Brain microvascular endothelial cell (primary cell): ENCODE data around the gene DHX15.

Experiments used
- DNase-seq: peaks from one replicate; pipeline ENCODE4 v3.0.0-alpha.2; 2020
- H3K27ac ChIP-seq: fragments of 250-450 bp; sonication (Bioruptor Pico); 2 replicates; pipeline ENCODE4 v1.5.1; 2020; ENCODE audit warnings: mild to moderate bottlenecking, moderate library complexity
- H3K27me3 ChIP-seq: fragments of 250-450 bp; sonication (Bioruptor Pico); replicated peaks from 2 replicates; pipeline ENCODE4 v1.5.1; 2020; ENCODE audit warnings: mild to moderate bottlenecking
- H3K36me3 ChIP-seq: fragments of 250-450 bp; sonication (Bioruptor Pico); replicated peaks from 2 replicates; pipeline ENCODE4 v1.5.1; 2020; ENCODE audit warnings: mild to moderate bottlenecking
- H3K4me3 ChIP-seq: 2 replicates; pipeline ENCODE4 v1.5.1; 2011; ENCODE audit warnings: low read depth, mild to moderate bottlenecking, control low read depth, low read length, moderate library complexity
- in situ Hi-C: cut with HindIII; loops from 2 replicates; pipeline ENCODE4 v1.10.0; 2017; ENCODE audit warnings: low sequenced_read_pairs, low pct_ligation_motif_present
- TF ChIP-seq, protein P1 (sequence below): IDR thresholded peaks from 2 replicates; pipeline ENCODE4 v1.5.1; 2011; ENCODE audit warnings: low read depth, mild to moderate bottlenecking, moderate library complexity, low read length, control low read depth, inconsistent platforms; ENCODE audit errors: missing control alignments

DHX15 gene

DNA sequence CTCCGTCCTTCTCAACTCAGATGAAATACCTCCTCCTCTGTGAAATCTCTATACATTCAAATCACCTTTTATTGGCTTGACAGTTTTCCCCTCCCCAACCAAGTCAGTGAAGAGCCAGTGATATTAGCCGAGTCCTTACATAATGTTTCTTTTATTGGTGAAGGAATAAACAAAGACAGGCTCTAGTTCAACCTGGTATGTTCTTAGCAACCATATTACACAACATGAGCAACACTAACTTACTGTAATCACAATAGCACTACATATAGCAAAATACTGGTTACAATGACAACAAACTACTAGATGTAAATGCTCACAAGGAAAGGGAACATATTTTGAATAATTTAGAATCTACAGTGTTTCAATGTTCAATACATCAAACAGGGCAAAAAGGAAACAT is 19.9 kb downstream of the DHX15 start:
- Histone ChIP-seq H3K4me3 (no peak overlapping the region), H3K27me3 (no peaks in the 10 kb centered on the region), H3K27ac (no peak overlapping the region), H3K36me3 (peaks cover 4% of the 10 kb centered on the region)
- TF ChIP-seq, protein P1, sequence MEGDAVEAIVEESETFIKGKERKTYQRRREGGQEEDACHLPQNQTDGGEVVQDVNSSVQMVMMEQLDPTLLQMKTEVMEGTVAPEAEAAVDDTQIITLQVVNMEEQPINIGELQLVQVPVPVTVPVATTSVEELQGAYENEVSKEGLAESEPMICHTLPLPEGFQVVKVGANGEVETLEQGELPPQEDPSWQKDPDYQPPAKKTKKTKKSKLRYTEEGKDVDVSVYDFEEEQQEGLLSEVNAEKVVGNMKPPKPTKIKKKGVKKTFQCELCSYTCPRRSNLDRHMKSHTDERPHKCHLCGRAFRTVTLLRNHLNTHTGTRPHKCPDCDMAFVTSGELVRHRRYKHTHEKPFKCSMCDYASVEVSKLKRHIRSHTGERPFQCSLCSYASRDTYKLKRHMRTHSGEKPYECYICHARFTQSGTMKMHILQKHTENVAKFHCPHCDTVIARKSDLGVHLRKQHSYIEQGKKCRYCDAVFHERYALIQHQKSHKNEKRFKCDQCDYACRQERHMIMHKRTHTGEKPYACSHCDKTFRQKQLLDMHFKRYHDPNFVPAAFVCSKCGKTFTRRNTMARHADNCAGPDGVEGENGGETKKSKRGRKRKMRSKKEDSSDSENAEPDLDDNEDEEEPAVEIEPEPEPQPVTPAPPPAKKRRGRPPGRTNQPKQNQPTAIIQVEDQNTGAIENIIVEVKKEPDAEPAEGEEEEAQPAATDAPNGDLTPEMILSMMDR: no peak
- no peak for DNase-seq
- in situ Hi-C loops: no loop called here

DNA sequence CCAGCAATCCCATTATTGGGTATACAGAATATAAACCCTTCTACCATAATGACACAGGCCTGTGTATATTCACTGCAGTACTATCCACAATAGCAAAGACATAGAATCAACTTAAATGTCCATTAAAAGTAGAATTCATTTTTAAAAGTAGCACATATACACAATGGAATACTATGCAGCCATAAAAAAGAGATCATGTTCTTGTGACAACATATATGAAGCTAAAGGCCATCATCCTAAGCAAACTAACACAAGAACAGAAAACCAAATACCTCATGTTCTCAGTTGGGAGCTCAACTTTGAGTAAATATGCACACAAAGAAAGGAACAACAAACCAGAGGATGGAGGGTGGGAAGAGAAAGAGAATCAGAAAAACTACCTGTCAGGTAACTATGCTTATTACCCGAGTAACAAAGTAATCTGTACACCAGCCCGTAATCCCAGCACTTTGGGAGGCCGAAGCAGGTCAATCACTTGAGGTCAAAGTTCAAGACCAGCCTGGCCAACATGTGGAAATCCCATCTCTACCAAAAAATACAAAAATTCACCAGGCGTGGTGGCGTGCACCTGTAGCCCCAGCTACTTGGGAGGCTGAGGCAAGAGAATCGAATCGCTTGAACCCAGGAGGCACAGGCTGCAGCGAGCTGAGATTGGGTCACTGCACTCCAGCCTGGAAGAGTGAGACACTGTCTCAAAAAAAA is 22.8 kb downstream of the DHX15 start:
- H3K27ac ChIP-seq: no peak overlapping the region
- H3K27me3 ChIP-seq: no peaks in the 10 kb centered on the region
- TF ChIP-seq, protein P1: no peak
- H3K4me3 ChIP-seq: no peak overlapping the region
- H3K36me3 ChIP-seq: peaks cover 4% of the 10 kb centered on the region
- DNase-seq: no peak
- in situ Hi-C loops: no loop called here

DNA sequence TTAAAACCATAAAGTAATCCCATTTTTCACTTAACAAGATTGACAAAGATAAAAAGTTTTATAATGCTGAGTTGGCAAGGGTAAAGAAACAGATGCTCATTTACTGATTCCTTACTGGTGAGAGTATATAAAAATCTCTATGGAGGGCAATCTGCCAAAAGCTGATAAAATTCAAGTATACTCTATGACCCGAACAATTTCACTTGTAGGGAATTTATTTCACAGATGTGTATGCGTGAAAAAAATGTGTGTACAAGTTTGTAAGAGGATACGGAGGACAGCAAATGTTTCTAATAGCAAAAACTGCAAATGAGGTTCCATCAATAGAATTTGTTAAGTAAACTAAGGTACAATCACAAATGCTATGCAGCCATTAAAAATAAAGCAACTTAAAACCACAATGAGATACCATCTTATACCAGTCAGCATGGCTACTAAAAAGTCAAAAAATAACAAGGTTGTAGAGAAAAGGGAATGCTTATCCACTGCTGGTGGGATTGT is 23.4 kb downstream of the DHX15 start:
- in situ Hi-C loops: no loop called here
- Histone ChIP-seq H3K4me3 (no peak overlapping the region), H3K27ac (no peak overlapping the region), H3K27me3 (no peaks in the 10 kb centered on the region), H3K36me3 (peaks cover 5% of the 10 kb centered on the region)
- TF ChIP-seq, protein P1: no peak
- no peak for DNase-seq

DNA sequence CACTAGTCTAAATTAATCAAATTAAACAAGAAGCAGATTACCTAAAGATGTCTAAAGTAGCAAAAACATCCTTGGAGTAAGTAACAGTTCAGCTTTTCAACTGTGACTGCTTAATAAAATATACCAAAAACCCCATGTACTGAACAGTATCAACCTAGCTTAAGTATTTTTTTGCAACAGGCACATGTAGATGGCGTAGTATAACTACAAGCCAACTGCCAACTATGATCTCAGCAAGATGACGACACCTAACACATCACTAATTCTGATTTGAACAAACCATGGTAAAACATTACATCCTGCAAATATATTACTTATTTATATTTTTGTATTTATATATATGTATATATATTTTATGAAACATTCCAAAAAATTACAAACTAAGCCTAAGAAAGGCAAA is 24.5 kb downstream of the DHX15 start:
- in situ Hi-C loops: no loop called here
- no peaks in the 10 kb centered on the region for H3K27me3 ChIP-seq
- no peak overlapping the region for H3K27ac ChIP-seq
- peaks cover 8% of the 10 kb centered on the region for H3K36me3 ChIP-seq
- TF ChIP-seq, protein P1: no peak
- H3K4me3 ChIP-seq: no peak overlapping the region
- no peak for DNase-seq

DNA sequence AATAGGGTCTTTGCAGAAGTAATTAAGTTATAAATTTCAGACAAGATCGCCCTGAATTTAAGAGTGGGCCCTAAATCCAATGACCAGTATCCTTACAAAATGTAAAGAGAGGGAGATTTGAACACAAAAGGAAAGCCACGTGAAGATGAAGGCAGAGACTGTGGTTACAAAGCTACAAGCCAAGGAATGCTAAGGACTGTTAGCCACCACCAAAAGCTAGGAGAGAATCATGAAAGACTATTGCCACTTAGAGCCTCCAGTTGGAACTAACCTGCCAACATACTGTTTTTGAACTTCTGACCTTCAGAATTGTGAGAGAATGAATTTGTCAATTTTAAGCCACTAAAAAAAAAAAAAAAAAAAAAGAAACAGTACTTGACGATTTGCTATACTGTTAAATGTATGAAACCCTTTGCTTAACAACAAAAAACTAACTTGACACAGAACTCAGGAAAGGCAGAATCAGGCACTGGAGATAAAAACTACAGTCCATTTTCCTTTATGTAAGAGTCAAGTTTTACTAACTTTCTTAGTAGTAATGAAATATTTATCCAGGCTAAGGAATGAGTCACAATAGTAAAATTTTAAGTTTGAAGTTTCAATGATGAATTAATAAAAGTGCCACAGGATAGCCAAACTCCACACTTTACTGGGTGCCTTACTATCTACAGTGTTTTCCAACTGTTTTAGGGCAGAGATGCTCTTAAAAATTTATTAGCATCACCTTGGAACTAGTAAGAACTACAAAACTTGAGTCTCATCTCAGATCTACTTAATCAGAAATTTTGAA is 25.1 kb downstream of the DHX15 start:
- no peak overlapping the region for H3K4me3 ChIP-seq
- H3K36me3 ChIP-seq: peaks cover 9% of the 10 kb centered on the region
- TF ChIP-seq, protein P1: no peak
- in situ Hi-C loops: no loop called here
- no peaks in the 10 kb centered on the region for H3K27me3 ChIP-seq
- no peak for DNase-seq
- no peak overlapping the region for H3K27ac ChIP-seq
